ENCODE measurements around the gene MDFI.

MDFI gene

GRCh38 chr6:41674231-41675000, 36.1 kb downstream of the MDFI start:
- no peak for DNase-seq

DNA sequence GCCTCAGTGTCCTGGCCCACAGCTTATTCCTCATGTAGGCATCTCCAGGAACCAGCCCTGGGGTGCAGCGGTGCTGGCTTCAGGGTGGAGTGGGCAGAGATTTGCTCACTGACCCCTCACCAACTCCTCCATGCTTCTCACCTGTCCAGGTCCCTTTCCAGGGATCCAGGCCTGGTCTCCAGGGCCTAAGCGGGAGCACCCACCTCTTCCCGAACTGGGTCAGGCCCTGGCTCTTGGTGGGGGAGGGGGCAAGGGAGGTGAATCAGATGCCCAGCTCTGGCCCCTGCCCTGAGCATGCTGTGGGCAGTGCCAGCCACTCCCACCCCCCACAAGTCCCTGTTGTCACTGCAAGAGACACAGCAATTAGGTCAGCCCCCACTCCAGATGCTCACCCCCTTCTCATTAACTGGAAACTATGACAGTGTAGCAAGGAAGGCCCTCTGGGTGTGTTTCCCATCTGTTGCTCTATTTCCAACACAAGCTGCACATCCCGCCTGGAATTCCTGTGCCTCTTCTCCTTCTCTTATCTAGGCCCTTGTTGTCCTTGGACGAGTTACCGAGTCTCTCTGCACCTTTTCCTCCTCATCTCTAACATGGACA, 37.0 kb downstream of the MDFI start:
- DNase-seq: no peak

DNA sequence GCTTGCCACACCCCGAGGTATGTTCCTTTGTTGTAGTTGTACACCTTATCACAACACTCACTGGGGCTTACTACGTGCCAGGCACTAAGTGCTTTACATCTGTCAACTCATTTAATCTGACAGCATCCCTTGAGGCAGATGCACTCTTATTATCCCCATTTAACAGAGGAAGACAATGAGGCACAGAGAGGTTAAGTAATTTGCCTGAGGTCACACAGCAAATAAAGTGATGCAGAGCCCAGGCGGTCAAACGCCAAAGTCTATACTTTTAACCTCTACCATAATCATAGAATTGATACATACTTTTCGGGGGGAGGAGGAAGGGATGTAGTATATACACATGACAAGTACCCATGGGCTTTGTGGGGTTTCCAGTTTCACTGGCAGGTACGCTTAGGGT, 37.7 kb downstream of the MDFI start:
- DNase-seq: no peak

GRCh38 chr6:41676431-41676830, 38.2 kb downstream of the MDFI start:
- DNase-seq: no peak

DNA sequence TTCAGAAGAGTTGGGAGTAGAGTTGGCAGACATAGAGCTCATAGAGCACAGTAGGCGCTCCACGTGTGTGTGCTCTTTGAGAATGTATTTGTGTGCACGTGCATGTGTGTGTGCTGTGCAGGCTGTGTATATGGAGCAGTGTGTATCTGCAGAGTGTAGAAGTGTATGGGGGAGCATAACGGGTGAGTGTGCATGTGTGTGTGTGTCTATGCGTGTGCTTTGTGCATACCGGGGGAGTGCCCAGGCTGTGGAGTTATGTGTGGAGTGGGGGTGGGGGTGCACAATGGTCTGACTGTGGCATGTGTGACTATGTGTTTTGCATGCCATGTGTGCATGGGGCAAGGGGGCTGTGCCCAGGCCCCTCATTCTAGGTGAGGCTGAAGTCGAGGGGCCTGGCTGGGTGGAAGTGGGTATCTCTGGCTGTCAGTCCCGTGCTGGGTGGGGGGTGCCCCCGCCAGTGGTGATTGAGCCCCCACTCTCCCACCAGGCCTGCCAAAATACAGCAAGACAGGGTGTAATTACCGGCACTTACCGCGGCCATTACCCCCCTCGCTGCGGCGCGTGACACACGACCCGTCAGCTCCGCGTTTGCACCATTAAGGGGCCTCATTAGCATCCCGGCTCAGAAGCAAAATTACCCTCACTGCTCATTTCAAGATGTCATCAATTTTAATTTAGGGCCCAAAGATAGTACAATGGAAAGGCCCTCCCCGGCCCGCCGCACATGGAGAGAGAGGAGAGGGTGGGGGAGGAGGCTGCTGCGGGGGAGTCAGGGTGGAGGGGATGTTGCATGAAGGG, 39.1 kb downstream of the MDFI start:
- DNase-seq: no peak

DNA sequence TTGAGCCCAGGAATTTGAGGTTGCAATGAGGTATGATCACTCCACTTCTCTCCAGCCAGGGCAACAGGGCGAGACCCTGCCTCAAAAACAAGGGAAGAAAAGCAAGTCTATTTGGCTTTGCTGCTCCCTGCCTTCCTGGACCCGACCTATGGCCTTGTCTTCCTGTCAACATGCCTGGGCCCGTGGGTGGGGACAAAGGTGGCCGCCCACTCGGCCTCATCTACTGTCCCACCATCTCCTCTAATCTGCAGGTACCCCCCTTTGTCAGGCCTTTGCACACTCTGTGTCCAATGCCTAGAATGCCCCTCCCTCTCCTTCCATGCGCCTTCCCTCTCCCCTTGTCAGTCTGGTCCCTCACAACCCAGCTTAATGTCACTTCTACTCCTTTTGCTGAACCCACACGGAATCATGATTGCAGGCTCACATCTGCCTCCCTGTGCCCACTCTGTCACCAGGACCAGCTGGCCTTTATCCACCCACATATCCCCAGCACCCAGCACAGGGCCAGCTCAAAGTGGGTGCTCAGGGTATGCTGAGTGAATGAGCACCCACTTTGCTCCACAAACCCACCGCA, 40.3 kb downstream of the MDFI start:
- no peak for DNase-seq

DNA sequence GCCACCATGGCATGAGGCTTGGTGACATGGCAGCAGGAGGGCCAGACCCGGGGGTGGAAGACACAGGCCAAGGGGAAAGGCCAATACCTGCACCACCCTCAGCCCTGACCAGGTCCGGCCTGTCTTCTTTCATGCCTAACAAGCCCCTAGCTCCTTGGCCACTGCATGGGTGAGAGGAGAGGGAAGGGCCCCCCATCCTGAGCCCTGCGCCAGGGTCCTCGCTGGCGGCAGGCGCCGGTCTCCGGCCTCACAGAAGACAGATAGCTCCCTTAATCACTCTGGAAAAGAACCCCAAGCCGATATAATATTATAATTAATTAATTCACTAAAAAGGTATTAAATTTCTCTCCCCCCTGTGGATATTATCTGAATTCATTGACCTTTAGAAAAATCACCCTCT, 41.4 kb downstream of the MDFI start:
- no peak for DNase-seq

DNA sequence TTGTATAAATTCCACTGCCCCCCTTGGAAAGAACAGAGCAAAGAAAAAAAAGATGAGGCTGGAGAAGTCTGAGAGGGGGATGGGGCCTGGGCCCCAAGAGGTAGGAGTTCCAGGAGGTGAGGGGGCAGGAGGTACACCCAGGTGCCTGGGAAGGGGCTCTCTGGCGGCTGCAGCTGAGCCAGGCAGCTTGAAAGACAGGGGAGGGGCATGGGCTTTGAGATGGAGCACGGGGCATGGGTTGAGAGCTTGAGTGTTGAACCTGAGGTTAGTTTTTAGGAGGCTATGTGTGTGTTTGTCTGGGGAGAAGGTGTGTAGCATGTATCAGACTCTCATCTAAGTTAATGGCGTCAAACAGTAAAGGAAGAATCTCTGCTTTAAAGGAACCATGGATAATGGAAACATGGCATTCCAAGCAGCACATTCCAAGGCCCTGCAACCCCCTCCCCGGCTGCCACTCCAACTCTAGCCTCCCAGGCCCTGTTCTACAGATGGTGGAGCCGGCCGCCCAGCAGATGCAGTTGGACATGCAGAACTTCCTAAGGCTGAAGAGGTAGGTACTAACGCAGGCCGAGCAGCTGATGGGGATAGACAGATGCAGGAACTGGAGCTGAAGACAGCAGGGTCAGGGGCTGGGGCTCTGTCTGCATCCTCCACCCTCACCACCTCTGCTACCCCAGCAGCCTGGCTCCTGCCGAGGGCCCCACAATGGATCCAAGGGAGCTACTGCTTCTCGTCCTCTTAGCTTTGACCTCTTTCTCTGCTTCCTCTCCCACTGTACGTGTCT, 42.1 kb downstream of the MDFI start:
- DNase-seq: no peak

DNA sequence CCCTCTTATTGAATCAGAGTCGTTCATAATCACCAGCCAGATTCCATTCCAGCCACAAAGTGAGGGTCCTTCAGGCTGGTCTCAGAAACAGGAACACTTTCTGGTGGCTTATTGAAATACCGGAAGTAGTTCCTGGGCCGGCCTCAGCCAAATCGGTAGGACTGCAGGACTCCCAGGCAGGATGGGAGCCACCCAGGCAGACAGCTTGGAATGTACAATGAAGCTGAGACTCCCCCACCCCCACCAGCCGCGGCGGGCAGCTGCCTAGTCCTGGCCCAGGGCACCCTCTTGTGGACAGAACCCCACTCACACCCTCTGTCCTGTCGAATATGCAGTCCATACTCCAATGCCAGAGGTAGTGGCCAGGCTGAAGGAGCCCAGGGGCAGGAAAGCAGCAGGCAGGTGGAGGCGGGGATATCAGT, 43.8 kb downstream of the MDFI start:
- DNase-seq: peak; percentile 87

- DNase-seq: peak; percentile 13
These were observed 44.4 kb downstream of the MDFI start for GRCh38 chr6:41682497-41683272.

DNA sequence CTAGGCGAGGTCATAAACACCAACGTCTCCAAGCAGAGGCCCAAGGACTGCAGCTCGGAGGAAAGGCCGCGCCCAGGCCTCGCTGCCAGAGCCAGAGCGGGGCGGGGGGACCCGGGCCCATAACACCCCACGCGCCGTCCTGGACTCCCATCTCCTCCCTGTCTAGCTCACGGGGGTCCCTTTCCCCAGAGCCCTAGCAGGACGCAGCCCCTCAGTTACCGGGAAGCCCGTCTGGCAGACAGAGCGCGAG, 44.9 kb downstream of the MDFI start:
- DNase-seq: no peak

DNA sequence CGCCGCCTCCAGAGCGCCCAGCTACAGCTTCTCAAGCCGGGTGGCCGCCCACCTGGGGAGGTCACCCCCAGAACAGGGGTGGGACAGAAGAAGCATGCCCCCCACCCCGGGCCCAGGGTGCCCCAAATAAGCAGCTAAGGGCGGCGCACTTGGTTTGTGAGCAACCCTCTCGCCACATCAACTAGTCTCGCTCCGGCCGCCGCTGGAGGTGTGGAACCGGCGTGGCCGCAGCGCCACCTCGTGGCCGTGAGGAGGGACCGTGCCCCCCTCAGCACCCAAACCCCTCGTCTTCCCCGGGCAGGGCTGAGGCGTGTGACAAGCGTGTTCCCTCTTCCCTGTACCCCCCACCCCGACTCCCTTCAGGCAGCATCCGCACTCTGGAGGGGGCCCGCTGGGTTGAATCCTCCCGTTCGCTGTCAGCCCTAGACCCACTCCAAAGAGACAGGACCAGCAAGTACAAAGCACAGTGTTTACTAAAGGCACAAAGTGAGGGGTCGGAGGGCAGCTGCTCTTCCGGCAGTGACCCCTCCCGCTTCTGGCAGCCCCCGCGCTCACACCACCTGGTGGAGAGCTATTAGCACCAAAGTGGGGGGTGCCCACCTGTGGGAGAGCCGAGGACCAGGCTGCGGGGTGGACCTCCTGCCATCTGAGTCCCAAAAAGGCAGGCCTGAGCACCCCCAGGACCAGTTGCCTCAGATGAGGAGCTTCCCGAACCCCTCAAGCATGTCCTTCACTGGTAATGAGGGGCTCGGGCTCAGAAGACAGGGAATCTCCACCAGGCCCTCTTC, 45.4 kb downstream of the MDFI start:
- peak; percentile 87 for DNase-seq

- DNase-seq: no peak
These were observed 46.3 kb downstream of the MDFI start for GRCh38 chr6:41684311-41685180.

DNA sequence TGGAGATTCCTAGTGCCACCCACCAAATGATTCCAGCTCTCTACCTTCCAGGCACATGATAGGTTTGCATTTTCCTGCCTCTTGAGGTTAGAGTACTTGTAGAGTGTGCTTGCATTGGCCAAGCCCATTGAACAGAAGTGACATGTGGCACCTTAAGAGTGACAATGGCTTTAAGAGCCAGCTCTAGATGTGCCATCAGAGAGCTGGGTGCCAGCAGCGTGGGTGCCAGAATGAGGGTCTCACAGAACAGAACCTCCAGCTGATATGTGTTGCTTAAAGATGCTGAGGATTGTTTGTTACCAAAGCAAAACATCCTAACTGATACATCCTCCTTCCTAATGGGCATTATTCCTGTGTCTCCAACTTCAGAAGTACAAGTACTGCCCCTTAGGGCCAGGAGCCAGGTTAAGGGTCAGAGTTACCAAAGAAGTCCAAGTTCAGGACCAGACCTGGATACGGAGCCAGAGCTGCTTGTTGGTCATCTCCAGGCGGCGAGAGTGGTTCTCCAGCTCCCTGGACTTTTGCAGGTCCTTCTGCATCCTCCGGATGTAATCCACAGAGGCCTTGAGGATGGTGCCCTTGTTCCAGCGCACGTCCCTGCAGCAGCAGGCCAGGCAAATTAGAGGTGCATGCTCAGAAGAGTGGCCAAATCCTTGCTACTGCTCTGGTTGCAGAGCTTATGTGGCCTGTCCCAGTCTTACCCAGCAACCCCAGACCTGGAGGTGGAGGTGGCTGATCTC, 47.5 kb downstream of the MDFI start:
- DNase-seq: no peak

DNA sequence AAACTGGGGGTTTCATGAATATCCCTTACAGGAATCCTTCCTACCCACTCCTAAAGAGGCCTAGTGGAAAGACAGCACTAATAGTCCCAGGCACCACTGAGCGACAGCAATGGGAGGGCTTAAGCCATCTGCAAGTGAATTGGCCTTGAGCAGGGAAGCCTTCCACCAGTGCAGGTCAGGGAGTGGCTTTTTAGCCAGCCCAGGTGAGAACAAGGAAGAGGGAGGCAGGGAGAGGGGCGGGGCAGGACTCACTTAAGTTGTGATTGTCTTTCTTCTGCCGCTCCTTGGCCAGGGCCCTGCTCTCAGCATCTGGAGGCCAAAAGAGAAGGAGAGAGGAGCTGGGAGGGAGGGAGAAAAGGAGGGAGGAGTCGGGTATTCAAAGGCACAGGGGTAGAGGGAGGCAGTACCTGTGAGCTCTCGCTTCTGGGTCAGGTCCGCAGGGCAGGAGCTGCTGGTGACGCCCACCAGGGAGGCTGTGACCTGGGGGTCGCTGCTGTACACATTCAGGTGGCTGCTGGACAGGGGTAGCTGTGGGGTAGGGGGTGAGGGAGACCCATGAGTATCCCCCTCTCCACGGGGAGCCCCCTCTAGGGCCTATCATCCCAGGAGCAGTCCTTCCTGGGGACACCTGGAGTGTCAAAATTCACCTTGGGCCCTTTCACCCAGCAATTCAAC, 49.4 kb downstream of the MDFI start:
- DNase-seq: no peak

DNA sequence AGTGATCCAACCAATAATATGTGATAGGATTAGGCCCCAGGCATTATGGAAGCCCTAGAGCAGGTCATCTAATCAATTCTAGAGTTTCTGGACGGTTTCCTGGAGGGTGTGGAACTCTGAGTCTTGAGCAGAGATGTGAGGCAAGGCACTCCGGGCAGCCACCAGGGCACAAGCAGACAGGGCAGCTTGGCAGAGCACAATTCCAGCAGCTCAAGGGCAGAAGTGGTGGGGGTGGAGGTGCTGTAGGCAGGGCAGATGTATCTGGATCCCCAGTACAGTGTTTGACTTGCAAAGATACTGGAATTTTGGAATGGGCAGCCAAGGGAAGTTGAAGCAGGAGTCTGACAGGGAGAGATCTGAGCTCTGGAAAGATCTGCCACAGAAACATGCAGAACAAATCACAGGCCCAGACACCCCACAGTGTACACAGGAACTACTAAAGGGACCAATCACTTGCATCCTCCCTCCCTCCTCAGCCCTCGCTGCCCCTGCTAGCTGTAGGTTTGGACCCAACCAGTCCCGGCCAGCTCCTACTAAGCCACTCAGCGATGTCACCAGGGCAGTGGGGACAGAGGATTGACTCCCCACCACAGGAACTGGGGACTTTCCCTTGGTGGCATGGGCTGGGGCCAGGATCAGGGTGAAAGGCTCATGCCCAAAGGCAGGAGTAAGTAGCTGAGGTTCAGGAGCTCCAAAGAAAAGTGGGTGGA, 50.1 kb downstream of the MDFI start:
- DNase-seq: no peak

GRCh38 chr6:41689171-41690008, 51.1 kb downstream of the MDFI start:
- DNase-seq: no peak
